NCI-H774 (cell line): ENCODE measurements around the gene MIA2.
"Not testable (repeated sequence)": the region's sequence is repeated elsewhere in the genome, so short reads cannot be mapped to it uniquely, and the experiment has no call there.

ENCODE experiments used
- DNase-seq: peaks from one replicate; lab custom pipeline; 2025; lab: John Stamatoyannopoulos, UW

MIA2 gene

DNA sequence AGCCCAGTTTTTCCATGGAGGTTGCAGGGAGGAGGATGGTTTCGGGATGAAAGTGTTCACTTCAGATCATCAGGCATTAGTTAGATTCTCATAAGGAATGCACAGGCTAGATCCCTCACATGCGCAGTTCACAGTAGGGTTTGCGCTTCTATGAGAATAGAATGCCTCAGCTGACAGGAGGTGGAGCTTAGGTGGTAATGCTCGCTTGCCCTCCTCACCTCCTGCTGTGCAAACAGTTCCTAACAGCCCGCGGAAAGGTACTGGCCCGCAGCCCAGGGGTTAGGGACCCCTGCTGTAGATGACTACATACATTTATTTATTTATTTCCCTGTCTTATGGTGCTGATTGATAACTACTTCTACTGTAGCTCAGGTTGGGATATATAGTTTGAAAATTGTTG is 105.3 kb downstream of the MIA2 start:
- no peak for DNase-seq

DNA sequence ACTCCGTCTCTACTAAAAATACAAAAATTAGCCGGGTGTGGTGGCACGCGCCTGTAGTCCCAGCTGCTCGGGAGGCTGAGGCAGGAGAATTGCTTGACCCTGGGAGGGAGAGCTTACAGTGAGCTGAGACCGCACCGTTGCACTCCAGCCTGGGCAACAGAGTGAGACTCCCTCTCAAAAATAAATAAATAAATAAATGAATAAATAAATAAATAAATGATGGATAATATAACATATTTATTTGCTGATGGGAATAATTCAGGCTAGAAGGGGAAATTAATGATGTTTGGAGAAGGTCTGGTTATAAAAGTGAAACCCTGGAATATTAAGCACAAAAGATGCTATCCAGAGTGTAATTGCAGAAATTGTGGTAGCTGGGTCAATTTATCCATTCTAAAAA is 107.4 kb downstream of the MIA2 start:
- DNase-seq = not testable (repeated sequence)

DNA sequence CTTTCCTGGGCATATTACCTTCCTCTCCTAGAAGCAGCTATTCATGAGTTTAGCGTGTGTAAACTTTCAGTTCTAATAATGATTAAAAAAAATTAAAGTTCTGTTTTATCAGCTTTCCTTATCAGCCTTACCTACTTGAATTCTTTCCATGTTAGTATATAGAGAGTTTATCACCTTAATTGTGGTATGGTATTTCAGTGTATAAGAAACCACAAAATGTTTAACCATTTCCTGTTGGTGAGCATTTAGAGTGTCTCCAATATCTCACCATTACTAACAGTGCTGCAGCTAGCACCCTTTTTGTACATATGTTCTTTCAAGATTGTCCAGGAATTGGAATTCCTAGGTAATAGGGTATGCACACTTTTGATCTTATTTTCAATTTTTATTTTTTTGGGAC is 109.1 kb downstream of the MIA2 start:
- DNase-seq = no peak

DNA sequence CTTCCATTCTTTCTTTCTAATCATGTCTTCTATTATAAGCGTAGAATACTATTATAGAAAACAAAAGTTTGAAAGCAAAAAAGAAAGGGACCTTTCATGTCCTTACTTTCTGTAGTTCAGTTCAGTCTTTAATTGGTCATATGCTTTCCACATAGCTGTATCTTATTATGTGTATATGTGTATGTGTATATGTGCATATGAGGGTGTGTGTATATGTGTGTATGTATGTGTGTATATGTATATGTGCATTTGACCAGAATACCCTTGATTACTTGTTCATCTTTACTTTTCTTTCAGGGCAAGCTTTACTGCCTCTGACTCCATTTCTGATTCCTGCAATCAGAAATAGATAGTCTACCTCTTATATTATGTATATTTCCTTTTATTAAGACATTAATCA is 109.9 kb downstream of the MIA2 start:
- no peak for DNase-seq

DNA sequence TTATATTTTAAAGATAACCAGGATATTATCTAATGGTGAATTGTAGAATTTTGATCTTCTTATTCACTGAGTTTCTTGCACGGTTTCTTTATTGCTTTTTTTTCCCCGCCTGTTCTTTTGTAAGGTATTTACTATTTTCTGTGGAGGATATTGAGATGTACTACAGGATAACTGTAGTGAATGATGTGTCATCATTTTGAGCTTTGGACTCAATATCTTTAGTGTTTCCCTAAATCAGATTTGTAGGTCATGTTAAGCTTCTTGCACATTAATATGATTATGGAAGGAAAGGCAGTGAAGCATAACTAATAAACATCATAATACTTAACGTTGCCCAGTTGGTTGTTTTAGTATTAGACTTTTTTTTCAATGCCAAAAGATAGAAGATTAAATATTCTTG is 117.2 kb downstream of the MIA2 start:
- DNase-seq = no peak

DNA sequence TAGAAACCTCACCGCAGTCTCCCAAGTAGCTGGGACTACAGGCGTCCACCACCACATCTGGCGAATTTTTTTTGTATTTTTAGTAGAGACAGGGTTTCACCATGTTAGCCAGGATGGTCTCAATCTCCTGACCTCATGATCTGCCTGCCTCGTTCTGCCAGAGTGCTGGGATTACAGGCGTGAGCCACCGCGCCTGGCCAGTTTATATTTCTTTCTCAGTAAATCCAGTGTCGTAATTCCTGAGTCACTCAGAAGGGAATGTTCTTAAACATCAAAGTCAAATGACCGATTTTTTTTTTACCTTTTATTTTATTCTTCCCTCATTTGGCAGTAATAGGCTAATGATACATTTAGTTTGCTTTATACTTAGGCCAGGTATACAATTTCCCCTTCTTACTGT is 118.0 kb downstream of the MIA2 start:
- DNase-seq = no peak

DNA sequence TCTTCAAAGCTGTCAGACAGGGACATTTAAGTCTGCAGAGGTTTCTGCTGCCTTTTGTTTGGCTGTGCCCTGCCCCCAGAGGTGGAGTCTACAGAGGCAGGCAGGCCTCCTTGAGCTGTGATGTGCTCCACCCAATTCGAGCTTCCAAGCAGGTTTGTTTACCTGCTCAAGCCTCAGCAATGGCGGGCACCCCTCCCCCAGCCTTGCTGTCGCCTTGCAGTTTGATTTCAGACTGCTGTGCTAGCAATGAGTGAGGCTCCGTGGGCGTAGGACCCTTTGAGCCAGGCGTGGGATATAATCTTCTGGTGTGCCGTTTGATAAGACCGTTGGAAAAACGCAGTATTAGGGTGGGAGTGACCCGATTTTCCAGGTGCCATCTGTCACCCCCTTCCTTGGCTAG is 125.4 kb downstream of the MIA2 start:
- DNase-seq = not testable (repeated sequence)

DNA sequence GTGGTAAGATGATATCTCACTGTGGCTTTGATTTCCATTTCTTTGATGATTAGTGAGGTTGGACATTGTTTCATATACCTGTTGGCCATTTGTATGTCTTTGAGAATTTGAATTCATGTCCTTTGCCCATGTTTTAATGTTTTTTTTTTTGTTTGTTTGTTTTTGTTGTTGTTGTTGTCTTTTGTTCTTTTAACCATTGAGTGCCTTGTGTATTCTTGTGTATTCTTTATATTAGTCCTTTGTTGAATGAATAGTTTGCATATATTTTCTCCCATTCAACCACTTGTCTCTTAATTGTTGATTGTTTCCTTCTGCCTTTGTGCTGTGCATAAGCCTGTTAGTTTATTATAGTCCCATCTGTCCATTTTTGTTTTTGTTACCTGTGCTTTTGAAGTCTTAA is 126.6 kb downstream of the MIA2 start:
- no peak for DNase-seq

DNA sequence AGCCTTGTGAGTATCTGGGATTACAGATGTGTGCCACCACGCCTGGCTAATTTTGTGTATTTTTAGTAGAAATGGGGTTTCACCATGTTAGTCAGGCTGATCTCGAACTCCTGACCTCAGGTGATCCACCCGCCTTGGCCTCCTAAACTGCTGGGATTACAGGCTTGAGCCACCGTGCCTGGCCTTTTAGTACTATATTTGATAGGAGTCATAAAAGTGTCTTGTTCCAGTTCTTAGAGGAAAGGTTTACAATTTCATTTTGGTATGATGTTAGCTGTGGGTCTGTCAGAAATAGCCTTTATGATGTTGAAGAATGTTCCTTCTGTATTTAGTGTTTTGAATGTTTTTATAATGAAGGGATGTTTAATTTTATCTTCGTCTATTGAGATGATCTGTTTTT is 127.8 kb downstream of the MIA2 start:
- not testable (repeated sequence) for DNase-seq

DNA sequence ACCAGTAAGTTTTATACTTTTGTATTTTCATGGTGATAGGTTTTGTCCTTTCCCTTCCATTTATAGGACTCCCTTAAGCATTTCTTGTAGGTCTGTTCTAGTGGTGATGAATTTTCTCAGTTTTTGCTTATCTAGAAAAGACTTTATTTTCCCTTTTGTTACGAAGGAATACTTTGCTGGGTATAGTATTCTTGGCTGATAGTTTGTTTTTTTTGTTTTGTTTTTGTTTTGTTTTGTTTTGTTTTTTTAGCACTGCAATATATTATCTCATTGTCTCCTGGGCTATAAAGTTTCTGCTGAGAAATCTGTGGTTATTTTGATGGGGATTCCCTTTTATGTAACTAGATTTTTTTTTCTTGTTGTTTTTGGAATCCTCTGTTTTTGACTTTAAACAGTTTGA is 130.8 kb downstream of the MIA2 start:
- no peak for DNase-seq

DNA sequence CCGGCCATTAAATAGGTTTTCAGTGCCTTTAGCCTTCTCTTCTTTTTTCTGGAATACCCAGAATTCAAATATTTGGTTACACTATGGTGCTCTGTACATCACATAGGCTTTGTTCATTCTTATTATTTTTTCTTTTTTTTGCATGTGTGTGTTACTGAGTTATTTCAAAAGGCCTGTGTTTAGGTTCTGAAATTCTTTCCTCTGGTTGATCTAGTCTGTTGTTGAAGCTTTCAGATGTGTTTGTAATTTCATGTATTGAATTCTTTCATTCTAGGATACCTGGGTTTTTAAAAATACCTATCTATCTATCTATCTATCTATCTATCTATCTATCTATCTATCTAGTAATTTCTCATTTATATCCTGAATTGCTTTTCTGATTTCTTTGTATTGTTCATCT is 131.6 kb downstream of the MIA2 start:
- no peak for DNase-seq

DNA sequence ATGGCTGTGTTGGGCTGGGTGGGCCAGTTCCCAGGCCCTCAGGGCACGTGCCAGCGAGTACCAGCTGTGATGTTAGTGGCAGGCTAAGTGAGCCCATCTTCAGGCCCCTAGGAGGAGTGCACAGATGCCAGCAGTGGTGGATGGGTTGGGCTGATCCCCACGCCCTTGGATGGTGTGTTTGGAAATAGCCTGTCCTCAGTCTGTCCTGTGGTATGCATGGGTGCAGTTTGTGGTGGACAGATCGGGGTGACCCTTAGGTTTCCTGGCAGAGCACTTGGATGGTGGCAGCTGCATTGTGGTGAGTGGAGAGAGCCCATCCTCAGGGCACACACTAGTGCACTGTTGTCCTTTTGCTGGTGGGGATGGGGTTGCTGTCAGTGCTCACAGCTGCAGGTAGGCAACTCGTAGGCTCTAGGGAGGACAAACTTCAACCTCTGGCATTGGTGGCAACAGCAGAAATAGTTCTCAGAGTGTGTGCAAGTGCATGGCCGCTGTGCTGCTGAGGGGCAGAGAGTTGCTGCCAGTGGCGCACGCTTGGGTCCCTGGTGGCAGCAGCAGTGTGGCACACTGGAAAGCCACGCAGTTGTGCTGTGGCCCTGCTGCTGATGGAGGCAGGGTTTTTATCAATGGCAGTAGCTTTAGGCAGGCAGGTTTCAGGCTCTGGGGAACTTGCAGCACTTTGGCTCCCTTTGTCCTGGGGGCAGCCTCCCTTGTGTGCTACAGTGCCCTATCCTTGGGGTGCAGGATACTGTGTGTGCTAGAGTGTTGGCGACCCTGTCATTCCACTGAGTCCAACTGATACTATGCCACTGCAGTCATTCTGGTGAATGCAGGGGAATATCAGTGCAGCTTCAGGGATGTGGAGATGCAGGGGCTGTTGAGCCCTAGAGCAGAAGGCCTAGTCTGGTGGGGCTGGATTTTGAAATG is 133.0 kb downstream of the MIA2 start:
- DNase-seq = no peak

DNA sequence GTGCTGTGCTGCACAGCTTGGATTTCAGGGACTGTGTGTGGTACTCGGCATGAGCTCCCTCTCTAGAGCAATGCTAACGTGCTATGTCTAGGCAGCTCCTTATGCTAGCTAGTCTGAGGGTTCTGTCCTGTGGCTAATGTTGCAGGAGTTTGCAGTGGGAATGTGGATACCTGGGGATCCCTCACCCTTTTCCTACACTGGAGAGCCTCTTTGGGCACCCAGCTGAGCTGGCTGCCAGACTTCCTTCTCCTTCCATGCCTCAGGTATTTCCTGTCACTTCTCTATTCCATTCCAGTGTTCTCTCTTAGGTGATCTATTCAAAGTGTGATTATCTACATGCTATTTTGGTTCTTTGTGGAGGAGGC is 133.7 kb downstream of the MIA2 start:
- DNase-seq = no peak

DNA sequence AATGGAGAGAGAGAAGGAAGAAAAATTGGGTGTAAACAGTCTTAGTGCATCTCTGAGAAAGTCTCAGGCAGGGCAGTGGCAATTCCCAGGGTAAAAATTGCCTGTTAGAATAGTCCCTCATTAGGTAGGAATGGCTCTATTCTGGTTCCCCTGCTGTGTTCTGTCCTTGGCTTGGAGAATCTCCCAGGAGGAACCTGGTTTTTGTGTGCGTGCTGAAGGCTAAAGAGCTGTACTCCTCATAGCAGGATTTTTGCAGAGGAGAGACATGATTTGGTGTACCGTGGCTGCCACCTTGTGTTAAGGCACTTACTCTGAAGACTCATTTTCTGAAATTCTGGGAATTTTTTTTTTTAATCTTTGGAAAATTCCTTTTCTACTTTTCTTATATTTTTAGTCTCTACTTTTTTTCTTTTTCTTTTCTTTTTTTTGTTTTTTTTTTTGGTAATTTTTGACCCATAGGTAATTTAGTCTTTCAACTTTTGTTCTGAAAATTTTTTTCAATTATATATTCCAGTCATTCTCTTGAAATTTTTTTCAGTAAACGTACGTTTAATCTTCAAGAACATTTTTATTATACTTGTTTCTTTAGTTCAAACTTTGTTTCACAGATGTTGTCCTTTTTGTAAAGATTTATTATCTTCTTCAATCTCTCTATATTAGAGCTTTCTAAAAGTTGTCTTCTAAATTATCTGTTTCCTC is 134.7 kb downstream of the MIA2 start:
- DNase-seq = peak; percentile 35

DNA sequence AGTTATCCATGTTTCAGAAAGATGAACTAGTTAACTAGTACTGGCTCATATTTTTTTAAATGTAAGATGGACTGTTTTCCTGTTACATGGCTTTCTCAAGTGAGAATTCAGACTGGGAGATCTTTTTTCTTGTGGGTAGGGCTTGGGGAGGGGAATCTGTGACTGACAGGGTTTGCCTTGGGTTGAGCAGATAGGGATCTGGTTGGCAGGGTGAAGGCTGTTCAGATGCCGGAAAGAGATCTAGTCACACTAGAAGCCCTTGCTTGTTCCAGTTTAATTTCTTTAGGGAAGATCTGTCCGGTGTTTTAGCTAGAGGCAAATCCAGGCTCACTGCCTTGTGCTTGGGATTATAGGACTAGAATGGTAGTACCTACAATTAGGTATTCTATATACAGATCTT is 135.3 kb downstream of the MIA2 start:
- no peak for DNase-seq

DNA sequence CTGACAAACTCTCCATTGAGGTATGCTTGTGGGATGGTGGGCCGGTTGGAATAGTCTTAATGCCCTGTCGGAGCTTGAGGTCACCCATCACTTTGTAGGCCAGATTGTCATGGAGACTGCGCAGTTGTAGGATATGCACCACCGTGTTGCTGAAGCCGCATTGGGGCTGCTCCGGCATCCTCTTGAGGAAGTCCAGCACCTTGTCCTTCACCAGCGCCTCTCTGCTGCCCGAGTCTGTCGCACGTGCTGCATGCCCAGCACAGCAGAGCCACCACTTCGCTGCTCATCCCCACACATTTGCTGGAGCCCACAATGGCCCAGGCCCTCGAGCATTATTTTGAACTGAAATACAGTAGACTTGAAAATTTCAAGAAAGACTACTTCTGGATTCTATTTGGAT is 136.7 kb downstream of the MIA2 start:
- DNase-seq = no peak

DNA sequence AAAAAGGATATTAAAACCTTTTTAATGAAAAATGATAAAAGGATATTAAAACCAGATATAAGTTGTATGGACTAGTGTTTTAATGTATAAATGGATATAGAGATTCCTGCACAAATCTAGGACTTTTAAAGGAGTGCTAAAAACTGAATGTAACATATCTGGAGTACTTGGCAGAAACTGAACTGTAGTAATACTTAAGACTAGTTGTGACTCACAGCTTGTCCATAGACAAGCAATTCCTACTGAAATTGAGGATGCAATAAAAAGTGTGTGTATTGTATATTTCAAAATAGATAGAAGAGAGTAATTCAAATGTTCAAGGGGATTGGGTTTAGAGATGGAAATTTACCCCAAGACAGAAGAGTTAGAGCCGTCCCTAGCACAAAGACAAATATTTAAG is 138.9 kb downstream of the MIA2 start:
- no peak for DNase-seq

DNA sequence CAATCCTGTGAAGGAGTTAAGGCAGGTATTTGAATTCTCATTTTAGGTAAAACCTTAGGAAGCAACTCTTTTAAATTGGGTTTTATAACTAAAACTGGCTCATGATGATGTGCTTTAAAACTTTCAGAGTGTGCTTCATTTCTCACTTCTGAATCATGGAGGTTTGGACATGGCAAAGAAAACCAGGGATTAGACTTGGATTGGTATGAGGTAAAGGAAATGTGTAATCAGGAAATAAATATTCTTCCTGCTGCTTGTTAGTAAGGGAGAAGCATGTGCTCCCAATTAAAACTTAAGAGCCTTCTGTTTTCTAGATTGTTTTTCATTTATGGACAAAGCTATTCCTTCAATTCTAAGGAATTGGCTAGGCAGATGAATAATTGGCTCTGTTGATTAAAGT is 141.1 kb downstream of the MIA2 start:
- DNase-seq = no peak

DNA sequence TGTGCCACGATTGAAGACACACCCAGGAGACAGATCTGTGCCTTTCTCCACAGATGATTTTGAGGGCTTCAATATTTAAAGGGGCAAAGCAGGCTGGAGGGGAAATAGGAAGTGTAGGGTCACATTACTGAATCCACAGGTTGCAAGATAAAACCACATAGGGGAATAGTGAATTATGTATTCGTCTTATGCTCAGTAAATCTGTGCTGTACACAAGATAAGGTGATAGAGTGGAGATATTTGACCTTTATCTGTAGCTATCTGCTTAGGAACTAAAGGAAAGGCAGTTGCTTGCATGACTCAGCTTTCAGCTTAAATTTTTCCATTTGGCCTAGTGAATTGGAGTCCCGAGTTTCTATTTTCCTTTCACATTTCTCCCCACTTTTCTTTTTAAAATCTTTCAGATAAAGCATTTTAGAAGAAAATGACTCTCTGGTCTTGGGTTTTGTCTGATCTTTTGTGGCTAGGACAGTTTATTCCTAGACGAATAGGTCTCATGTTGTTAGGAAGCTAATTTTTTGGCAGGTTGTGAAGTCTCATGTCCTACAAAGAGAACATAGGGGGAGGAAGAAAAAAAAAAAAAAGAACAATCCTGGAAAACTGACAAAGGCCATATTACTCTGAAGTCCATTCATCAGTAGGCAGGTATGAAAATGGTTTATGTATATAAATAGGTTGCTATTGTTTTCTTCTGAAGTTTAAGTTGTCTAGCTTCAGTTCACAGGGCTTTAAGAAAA is 143.1 kb downstream of the MIA2 start:
- no peak for DNase-seq

DNA sequence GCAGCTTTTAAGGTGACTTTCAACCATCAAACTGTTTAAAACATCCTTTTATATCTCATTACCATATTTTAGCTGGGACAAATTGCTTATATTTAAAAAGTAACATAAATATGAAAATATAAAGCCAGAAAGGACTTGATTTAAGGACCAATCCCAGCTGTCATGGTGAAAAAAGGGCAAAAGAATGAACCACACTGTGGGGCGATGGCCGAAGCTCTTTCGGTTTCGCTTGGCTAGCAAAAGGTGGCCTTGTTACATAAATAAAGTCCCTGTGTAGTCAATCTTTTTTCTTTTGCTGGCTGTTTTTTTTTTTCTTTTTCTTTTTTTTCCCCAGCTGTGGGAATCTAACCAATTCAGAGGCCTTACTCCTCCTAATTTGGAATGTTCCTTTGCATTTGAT is 147.7 kb downstream of the MIA2 start:
- no peak for DNase-seq

DNA sequence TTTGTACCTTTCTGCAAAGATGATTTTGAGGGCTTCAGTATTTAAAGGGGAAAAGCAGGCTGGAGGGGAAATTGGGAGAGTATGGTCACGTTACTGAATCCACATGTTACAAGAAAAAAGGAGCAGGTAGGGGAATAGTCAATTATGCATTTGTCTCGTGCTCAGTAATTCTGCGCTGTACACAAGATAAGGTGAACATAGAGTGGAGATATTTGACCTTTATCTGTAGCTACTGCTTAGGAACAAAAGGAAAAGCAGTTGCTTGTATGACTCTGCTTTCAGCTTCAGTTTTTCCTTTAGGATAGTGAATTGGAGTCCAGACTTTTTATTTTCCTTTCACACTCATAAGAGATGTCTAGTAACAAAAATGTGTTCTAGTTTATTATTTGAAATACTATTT is 148.7 kb downstream of the MIA2 start:
- no peak for DNase-seq

DNA sequence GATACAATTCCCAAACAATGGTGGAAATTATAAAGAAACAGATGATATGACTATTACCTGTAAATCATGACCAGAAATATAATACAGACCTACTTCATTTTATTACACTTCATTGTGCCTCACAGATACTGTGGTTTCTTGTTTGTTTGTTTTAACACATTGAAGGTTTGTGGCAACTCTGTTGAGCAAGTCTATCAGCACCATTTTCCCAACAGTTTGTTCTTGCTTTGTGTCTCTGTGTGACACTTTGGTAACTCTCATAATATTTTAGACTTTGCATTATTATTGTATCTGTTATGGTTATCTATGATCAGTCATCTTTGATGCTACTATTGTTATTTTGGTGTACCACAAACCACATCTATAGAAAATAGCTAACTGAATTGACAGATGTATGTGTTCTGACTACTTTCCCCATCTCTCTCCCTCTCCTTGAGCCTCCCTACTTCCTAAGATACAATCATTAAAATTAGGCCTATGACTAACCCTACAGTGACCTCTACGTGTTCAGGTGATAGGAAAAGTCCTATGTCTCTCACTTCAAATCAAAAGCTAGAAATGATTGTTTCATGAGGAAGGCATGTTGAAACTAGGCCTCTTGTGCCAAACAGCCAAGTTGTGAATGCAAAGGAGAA is 149.4 kb downstream of the MIA2 start:
- no peak for DNase-seq
